NCI-H82 treated with DMSO at 0.1 percent for 48 hours (cell line): ENCODE data around the gene NBPF4.
A peak's percentile ranks its signal among the peaks of the same experiment; 100 is the strongest.
"Not testable (repeated sequence)": the region's sequence is repeated elsewhere in the genome, so short reads cannot be mapped to it uniquely, and the experiment has no call there.

Experiments
- DNase-seq: peaks from one replicate; lab custom pipeline; 2025; ENCODE audit not compliant: unreplicated experiment; lab: John Stamatoyannopoulos, UW

NBPF4 gene

DNA sequence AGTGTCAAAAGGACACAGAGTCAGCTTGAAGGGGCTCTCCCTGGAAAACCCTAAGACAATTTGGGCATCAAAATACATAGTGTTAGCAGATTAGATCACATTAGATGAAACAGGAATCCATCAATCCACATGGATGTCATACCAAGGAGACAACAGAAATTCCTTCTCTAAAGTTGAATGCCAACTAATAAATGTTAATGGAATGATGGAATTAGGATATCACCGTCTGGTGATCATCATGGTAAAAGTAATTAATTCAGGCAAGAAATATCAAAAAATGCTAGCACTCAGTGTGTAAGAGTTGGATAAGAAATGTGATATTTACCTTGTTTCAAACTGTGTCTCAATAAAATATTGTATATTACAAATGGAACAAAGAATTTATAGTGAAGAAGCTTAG lies 32.9 kb downstream of the NBPF4 start:
- DNase-seq, result no peak

DNA sequence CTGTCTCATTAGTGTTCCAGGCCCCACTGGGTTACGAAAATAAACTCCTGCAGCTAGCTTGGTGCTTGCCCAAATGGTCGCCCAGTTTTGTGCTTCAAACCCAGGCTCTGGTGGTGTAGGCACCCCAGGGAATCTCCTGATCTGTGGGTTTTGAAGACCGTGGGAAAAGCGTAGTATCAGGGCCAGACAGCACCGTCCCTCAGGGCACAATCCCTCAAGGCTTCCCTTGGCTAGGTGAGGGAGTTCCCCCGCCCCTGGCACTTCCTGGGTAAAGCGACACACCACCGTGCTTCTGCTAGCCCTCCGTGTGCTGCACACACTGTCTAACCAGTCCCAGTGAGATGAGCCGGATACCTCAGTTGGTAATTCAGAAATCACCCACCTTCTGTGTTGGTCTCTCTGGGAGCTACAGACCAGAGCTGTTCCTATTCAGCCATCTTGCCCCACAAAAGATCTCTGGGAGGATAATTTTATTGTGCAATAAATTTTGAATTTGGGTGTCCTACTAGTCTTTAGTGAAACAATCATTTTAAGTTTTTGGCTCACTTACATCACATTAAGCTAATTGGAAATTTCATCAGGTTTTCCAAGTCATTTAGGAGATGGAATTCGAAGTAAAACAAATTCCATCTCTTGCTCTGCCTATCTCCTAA lies 34.3 kb downstream of the NBPF4 start:
- DNase-seq, result no peak

DNA sequence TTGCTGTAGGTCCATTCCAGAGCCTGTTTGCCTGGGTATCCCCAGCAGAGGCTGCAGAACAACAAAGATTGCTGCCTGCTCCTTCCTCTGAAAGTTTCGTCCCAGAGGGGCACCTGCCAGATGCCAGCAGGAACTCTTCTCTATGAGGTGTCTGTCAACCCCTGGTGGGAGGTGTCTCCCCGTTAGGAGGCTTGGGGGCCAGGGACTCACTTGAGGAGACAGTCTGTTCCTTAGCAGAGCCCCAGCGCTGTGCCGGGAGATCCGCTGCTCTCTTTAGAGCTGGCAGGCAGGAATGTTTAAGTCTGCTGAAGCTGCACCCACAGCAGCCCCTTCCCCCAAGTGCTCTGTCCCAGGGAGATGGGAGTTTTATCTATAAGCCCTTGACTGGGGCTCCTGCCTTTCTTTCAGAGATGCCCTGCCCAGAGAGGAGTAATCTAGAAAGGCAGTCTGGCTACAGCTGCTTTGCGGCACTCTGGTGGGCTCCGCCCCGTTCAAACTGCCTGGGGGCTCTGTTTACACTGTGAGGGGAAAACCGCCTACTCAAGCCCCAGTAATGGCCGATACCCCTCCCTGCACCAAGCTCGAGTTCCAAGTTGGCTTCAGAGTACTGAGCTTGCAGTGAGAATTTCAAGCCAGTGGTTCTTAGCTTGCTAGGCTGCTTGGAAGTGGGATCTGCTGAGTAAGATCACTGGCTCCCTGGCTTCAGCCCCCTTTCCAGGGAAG lies 35.0 kb downstream of the NBPF4 start:
- DNase-seq, result no peak

DNA sequence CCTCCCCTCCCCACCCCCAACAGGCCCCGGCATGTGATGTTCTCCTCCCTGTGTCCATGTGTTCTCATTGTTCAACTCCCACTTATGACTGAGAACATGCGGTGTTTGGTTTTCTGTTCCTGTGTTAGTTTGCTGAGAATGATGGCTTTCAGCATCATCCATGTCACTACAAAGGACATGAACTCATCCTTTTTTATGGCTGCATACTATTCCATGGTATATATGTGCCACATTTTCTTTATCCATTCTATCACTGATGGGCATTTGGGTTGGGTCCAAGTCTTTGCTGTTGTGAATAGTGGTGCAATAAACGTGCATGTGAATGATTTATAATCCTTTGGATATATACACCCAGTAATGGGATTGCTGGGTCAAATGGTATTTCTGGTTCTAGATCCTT lies 40.3 kb downstream of the NBPF4 start:
- not testable (repeated sequence) for DNase-seq

DNA sequence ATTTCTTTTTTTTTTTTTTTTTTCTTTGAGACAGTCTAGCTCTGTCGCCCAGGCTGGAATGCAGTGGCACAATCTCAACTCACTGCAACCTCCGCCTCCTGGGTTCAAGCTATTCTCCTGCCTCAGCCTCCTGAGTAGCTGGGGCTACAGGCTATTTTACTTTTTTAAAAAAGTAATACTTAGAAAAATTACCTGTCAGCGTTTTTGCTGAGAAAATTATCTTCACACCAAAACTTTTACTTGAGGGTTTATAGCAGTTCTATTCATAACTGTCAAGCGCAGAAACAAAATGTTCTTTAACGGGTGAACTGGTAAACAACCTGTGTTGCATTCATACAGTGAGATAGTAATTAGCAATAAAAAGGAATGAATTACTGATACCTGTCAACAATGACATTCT lies 42.2 kb downstream of the NBPF4 start:
- DNase-seq, result no peak

DNA sequence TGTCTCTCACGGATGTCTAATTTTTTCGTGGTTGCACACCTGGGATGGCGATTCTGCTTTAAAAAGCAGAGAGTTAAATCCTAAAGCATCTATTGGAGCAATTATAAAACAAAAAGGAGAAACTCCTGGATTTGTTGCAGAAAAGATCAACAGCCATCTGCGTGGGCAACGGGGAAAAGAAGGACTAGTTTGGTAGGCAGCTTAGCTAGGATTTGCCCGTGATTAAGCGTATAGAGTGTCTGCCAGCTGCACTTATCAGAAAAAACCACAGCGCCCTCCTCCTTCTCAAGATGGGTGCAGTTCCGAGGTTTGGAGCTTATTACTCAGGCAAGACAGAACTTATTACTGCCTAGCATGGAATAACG lies 43.2 kb downstream of the NBPF4 start:
- peak; percentile 93 for DNase-seq

DNA sequence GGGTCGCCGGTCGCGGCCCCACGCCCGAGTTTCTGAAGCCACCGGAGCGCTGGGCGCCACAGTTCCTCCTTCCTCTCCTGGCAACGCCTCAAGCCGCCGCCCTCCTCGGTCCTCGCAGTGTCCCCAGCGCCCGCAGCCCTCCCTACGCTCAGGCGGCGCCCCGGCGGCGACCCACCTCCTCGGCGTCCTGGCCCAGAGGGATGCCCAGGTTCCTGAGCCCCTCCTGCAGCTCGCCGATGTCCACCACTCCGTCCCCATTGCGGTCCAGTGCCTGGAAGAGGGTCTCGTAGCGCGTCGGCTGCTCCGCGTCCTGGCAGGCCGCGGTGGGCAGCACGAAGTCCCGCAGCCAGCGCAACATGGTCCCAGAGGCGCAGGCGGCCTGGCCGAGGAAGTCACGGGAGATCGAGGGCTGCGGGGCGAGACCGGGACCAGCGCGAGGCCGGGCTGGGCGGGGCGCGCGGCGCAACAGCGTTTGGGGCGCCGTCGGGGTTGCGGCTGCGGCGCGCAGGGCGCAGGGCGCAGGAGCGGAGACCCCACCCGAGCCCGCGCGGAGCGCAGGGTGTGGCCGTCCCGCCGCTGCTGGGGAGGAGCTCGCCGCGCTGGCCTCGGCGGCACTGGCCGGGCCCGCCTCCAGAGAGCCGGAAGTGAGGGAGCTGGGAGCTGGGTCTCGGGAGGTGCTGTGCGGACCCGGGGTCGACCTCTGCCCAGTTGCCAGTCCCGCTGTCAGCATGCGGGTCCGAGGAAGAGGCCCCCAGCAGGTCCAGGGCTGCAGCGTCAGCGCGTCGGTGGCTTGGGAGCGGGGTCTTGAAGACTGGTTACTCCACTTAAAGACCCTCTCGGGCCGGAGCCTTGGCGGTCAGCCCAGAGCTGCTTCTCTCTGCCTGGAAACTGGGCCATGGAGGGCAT lies 43.8 kb downstream of the NBPF4 start, which contains the start of gene SLC25A24:
SLC25A24 (minus strand) TSS at position 563 of the 906 bp plus-strand sequence; CDS start at position 358, 205 bp downstream.
- DNase-seq, result no peak

DNA sequence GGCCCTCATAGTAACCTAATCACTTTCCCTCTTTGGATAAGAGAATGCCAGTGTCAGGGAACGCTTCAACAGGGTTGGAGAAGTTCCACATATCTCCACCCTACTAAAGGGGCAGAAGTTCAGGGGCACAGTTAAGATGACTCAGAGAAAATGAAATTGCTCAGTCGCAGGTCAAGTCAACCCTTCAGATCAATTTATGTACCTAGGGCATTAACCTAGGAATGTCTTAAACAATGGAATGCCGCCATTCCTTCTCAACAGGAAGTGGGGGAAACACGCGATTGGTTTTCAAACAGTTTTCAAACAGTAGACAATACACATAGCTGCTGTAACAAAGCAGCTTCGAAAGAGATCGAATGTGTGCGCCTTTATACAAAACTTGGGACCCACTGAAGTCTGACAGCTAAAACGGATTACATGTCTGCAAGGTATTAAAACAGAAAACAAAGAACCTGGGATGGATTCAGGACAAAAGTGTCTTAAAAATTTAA lies 44.6 kb downstream of the NBPF4 start:
- no peak for DNase-seq

DNA sequence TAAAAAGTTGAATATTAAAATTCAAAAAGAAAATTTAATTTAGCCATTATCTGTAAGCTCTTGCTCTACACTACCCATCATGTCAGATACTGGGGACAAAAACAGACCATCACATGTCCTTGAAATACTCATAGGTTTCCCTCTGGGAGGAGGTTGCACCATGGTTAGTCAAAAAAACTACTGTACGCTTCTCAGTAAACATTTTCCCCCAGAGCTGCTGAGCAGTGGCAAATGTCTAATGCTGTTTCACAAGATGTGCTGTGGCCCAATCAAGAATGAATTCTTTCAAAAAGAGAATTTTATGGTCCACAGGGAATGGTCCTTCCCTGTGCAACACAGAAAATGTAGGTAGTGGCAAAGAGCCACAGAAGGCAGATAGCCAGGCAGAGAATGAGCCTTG lies 49.8 kb downstream of the NBPF4 start:
- DNase-seq, result no peak

DNA sequence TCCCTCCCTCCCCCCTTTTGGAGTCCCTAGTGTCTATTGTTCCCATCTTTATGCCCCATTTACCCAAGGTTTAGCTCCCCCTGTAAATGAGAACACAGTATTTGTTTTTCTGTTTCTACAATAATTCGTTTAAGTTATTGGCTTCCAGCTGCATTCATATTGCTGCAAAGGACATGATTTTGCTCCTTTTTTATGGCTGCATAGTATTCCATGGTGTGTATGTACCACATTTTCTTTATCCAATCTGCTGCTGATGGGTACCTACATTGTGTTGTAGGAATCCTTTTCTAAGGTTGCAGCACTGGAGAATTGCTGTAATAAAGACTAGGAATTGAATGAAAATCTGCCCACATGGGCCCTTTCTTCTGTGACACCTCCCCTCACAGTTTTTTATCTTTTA lies 50.5 kb downstream of the NBPF4 start:
- DNase-seq, result no peak

DNA sequence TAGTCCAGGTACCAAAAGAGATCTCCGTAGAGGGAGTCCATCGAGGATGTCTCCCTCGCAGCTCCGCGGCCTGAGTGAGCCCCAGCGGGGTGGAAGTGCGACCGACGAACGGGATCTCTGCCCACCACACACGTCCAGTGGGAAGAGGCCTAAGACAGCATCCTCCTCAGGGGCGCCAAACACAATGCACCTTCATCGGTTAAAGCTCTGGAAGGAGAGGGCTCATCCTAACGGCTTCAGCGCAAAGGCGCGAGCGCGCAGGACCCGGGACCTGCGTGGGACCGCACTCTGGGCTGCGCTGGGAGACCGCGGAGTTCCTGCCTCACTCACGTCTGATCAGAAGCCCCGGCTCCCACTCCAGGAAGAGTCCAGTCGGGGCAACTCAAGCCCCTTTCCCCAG lies 51.3 kb downstream of the NBPF4 start:
- no peak for DNase-seq

DNA sequence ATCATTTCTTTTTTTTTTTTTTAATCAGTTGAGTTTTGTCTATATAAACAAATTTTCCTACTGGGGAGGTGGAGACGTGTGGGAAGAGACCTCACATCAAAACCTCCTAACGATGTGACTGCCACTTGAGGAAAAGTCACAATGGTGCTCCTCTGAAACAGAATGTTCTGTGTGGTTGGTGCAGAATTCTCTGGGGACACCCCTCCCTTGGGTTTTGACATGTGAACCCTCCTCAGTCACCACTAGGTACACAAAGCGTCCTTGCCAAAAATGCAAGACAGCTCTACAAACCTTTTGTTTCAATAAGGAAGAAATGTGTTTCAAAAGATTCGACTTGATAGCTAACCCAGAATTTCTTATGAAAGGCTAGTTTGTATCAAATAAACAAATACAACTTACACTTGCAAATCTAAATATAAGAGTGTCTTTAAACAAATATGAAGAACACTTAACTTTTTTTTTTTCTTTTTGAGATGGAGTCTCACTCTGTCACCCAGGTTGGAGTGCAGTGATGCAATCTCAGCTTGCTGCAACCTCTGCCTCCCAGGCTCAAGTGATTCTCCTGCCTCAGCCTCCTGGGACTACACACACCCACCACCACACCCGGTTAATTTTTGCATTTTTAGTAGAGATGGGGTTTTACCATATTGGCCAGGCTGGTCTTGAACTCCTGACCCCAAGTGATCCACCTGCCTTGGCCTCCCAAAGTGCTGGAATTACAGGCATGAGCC lies 53.0 kb downstream of the NBPF4 start:
- no peak for DNase-seq

DNA sequence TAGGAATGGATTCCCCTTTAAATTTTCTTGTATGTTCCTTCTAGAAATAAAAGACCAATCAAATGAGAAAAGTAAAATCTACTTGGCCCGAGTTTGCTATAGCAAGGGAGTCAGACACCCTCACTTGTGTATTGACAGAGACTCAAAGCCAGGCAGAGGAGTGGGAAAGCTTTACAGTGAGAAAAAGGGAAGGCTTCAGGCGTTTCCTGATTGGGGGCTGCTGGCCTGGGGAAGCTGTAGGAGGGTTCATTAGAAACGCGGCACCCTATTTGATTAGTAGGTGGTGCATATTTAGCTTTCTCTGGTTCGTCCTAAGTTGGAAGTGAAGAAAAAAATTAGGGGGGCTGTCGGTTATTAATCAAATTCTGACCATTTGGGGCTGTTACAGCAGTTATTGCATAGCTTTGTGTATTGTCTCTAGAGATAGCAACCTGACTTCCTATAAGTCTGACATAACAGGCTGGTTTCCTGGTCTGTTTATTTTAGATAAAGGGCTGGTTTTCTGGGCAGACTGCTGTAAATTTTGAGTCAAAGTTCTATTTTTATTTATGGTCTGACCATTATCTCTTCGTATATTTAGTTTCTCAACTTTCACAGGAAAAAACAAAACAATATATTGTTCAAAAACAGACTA lies 53.8 kb downstream of the NBPF4 start:
- DNase-seq, result no peak

DNA sequence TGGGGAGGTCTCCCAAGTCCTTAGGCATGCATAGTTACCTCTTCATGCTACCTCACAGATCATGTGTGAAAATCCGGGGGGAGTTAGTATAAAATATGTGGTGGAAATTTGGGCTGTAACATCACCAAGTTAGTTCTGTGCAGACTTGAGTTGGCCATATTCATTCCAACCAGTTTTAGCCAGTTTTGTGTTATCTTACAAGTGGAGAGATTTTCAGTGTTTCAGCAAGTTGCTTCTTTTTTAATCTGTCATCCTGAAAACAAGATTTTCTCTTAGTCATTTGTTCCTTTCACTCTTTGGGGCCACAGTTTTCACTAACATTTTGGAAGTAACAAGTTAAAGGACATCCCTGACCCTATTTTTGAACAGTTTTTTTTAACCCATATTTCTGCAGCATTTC lies 55.1 kb downstream of the NBPF4 start:
- no peak for DNase-seq

DNA sequence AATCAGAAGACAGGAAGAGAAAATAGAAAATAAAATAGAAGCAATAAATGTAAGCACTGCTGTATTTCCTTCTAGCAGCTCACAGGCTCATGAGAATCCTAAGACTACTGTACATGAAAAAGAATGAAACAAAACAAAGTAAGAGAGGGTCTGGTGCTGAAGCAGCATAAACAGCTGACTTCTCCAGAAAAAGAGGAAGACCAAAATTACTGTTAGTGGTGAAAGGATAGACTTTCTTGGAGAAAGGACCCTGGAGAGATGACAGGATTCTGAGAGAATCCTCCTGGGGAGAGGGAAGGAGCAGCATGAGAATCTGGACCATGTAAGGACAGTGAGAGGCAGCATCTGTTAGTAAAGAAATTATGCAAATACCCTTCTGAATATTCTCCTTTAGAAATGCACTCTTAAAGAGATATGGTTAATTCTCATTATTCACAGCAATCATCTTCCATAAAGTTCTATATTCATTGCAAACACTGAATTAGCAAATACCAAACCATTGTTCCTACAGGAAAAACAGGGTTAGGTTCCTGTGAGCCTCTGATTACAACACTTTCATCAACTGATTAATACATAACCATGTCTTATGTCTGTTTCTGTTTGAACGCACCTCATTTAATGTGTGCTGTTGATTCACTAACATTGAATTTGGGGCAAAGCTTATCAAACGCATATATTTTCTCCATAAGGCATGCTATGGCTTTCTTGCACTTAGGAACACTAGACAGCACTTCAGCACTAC lies 60.7 kb downstream of the NBPF4 start:
- no peak for DNase-seq

DNA sequence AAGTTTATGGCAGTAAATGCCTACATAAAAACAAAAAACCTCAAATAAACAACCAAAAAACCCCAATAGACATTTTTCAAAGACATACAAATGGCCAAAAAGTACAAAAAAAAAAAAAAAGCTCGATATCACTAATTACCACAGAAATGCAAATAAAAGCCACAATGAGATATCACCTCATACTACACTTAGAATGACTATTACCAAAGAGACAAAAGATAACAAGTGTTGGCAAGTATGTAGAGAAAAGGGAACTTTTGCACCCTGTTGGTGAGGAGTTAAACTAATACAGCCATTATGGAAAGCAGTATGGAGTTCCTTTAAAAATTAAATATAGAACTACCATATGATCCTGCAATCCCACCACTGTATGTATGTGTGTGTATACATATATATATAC lies 64.9 kb downstream of the NBPF4 start:
- DNase-seq, result no peak
